ENCODE results near the gene EFNA1.
A peak's percentile ranks its signal among the peaks of the same experiment; 100 is the strongest.
"Not testable (repeated sequence)": the region's sequence is repeated elsewhere in the genome, so short reads cannot be mapped to it uniquely, and the experiment has no call there.

The EFNA1 gene

DNA sequence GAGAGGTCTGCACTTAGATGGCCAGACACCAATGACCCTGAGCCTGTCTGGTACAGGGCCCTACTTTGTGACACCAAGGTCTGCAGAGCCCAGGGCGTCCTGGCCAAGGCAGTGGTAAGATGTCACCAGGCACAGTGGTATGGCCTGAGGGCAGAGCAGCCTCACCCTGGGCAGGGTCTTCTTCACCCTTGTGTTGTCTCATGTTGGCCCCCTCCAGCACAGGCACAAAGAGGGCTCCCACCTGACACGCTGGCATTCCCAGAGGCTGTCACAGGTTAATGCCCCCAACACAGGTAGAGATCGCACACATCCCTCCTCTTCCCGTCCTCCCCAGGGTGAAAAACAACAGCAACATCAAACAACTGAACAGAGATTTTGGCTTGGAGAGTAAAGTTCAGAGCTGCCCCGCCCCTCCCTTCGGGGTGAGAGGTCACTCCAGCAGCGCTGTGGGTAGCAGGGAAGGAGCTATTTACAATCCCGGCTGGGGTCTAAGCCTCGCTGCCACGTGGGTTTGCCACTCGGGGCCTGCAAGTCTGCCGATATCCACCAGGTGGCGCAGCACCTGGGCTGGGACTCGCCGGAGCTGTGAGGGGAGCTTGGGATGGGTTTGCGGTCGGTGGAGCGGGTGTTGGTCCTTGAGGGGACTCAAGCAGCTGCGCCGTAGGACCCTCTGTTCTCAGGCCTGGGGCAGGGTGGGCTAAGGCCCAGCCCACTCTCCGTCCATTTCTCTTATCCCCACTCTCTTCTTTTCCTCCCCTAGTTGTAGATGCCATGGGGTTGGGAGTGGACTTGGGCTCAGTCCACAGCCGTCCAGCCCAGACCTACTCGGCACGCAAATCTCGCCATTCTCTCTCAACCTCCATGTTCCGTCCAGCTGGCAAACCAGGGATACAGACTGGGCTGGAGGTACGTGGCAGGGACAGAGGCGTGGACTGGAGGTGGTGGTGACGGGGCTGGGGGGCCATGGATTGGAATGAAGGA is 36.3 kb upstream of the EFNA1 start:
- DNase-seq (ENCODE audit: low read depth, low spot score): peak; percentile 64
- H3K4me3 ChIP-seq (ENCODE audit: low read length): peak overlapping the region; percentile 2; the same call in 1 of the 2 replicates

DNA sequence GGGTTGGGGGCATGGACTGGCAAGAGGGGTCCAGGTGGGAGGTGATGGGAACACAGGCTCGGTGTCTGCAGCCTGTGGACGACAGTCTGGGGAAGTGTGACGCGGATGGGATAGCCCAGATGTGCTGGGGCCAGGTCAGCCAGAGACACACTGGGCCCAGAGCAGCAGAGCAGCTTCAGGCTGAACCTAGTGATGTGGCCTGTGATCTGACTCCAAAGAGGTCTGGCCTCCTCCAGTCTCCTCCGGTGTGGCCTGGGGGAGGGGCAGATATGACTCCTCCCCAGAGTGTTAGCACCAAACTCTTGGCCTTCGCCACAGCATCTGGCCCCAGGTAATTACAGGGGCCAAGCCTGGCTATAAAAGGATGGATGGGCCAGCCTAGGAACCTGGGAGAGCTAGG is 35.5 kb upstream of the EFNA1 start:
- DNase-seq (ENCODE audit: low read depth, low spot score): no peak
- no peak overlapping the region for H3K4me3 ChIP-seq (ENCODE audit: low read length)

DNA sequence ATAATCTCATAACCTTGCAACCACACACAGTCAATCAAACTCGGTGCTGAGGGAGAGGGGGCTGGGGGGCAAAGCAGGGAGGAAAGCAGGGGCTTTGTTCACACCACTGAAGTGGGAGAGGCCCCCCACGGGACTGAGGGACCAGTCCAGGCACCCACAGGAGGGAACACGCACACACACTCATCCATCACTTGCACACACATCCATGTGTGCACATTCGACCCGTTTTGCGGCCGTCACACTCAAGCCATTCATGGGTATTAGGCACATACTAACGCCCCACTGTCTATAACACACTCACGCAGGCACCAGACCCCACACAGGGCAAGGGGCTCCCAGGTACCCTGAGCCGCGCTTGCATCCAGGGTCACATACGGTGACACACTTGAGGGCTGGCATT is 35.0 kb upstream of the EFNA1 start:
- DNase-seq (ENCODE audit: low read depth, low spot score): no peak
- no peak overlapping the region for H3K4me3 ChIP-seq (ENCODE audit: low read length)

DNA sequence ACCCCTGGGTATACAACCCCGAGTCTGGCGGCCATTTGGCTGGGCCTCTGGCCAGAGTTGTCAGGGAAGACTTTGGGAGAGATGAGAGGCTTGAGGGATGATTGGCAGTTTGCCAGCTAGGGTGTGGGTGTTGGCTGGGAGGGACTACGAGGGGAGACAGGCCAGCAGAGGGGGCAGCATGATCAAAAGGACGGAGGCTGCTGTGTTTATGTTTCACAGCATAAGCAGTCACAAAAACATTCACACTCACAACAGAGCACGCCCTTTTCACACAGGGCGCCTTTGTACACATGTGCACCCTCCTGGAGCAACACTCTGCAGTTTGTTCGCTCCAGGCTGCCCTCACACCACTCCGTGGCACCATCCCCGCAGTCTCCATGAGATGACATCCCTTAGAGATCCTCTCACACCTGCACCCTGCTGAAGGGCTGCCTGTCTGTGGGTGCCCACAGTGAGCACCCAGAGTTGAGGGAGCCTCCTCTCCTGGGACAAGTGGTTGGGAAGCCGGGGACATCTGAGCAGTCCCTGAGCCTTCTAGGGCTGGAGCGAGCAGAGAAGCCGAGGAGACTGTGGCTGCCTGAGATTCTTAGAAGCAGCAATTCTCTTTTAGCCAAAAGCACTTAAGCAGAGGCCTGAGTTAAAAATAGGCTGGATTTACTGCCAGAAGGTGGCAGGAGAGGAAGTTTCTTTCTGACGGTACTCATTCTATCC is 33.6 kb upstream of the EFNA1 start:
- H3K4me3 ChIP-seq (ENCODE audit: low read length): no peak overlapping the region
- no peak for DNase-seq (ENCODE audit: low read depth, low spot score)

DNA sequence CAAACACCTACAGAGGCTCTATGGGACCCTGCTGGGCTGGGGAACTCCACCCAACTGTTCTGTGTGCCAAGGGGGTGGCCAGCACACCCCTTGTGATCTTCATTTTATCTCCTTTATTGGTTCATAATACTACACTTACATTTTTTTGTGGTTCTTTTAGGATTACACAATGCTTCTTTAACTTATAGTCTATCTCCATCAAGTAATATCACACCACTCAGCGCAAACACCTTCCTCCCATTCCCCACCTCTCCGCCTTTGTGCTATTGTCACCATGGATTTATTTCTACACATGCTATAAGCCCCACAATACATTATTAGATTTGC is 33.1 kb upstream of the EFNA1 start:
- no peak for DNase-seq (ENCODE audit: low read depth, low spot score)
- no peak overlapping the region for H3K4me3 ChIP-seq (ENCODE audit: low read length)

DNA sequence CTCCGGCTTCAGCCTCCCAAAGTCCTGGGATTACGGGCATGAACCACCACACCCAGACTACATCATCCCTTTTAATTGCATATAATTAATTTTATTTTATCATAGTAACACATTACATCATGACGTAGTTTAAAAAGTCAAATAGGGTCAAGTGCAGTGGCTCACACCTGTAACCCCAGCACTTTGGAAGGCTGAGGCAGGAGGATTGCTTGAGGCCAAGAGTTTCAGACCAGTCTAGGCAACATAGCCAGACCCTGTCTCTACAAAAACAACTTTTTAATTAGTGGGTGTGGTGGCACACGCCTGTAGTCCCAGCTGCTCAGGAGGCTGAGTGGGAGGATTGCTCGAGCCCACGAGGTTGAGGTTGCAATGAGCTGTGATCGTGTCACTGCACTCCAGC is 28.3 kb upstream of the EFNA1 start:
- no peak for DNase-seq (ENCODE audit: low read depth, low spot score)
- H3K4me3 ChIP-seq (ENCODE audit: low read length): no peak overlapping the region

DNA sequence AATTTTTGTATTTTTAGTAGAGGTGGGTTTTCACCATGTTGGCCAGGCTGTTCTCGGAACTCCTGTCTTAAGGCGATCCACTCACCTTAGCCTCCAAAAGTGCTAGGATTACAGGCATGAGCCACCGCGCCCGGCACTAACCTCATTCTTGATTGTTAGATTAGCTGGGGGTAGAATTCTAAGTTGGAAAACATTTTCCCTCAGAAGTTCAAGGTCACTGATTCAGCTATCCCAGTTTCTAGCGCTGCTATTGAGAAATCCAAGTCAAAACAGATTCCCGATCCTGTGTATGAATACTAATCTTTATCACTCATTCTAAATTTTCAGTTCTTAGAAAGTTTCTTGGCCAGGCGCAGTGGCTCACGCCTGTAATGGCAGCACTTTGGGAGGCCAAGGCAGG is 24.4 kb upstream of the EFNA1 start:
- no peak for DNase-seq (ENCODE audit: low read depth, low spot score)
- no peak overlapping the region for H3K4me3 ChIP-seq (ENCODE audit: low read length)

DNA sequence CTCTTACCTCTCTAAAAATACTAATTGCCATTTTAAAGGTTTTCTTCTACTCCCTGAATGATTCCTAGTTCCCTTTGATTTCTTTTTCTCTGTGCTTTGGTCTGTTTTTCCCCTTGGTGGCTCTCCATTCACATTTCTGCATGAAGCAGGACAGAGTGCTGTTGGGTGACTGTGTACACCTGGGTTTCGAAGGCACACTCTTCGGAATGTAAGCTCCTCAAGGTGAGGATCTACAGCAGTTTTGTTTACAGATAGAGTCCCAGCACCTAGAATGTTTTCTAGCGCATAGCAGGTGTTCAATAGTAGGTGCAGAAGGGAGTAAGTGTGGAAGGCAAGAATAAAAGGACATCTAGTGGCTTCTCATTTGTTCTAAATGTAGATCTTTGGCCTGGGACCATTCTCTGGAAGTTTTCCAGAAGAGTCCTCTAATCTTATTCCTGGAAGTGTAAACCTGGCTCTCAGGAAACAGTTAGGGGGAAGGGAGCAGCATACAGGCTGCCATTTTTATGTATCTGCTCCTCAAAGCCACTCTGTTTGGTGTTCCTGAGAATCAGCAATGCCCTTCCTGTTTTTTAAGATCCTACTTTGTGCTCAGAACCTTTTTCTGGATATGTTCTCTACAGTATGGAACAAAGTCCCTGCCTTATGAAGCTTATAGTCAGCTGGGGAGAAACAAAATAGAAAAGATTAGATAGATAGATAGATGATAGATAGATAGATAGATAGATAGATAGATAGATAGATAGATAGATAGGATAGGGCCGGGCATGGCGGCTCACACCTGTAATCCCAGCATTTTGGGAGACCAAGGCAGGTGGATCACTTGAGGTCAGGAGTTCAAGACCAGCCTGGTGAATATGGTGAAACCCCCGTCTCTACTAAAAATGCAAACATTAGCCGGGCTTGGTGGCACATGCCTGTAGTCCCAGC is 22.8 kb upstream of the EFNA1 start:
- H3K4me3 ChIP-seq (ENCODE audit: low read length): no peak overlapping the region
- no peak for DNase-seq (ENCODE audit: low read depth, low spot score)

DNA sequence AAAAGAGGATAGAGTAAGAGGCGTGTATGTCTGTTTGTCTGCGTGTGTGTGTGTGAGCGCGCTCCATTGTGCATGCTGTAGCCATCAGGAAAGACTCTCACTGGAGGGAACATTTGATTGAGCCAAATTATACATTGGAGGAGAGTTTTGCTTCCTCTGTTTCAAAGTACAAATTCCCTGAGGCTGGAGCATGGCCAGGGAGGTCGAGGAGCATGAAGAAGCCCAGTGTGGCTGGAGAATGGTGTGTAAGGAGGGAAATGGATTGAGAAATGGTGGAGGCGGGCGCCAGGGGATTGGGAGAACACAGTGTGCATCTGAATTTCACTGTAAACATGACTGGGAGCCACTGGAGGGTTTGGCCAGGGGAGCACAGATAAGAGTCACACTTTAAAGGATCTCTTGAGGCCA is 22.1 kb upstream of the EFNA1 start:
- no peak overlapping the region for H3K4me3 ChIP-seq (ENCODE audit: low read length)
- no peak for DNase-seq (ENCODE audit: low read depth, low spot score)

DNA sequence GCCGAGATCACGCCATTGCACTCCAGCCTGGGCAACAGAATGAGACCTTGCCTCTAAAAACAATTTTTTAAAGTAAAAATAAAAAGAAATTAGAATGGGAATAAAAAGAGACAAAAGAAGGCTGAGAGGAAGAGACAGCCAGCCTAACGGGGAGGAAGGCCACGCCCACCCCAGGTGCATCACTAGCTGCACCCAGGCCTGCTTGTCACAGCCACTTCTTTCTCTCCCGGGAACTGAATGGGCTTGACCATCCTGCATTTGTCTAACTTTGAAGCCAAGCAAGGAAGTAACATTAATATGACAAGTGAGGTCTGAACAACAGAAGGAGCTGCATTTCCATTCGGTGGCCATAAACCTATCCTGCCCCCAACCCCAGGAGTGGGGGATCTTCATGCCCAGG is 20.8 kb upstream of the EFNA1 start:
- no peak overlapping the region for H3K4me3 ChIP-seq (ENCODE audit: low read length)
- no peak for DNase-seq (ENCODE audit: low read depth, low spot score)

DNA sequence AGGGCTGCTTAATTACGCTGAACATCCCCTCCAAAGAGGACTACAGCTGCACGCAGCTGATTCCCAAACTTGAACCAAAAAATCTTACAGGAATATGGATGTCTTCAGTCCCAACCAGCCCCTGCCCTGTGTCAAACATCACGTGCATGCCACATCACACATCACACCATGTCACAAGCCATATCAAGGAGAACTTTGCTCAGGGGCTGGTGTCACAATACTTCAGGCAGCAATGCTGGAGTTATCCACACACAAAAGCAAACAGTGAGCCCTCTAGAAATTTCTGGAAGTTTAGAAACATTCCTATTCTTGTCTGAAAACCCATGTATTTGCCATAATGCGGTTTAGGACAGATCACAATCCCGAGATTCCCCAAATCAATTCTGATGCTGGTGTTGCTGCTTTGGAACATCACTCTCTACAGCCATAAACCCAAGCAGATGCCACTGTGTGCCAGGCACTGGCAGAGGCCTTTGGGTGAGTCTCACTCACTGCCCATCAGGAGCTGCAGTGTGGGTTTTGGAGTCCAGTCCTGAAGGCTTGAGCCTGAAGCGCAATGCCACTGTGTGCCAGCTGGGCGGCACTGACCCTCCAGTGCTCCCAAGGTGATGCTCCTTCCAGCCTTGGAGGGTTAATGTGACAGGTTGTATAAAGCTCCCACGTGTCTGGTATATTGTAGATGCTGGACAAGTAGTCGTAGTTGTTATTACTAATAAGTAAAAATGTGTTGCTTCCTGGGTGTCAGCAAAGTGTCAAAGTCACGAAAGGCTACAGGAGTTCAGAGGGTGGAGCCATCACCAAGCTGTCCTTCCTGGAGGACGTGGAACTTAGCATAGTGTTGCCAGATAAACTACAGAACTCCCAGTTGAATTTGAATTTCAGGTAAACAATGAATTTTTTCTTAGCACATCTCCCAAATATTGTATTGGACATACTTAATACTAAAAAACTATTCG is 20.1 kb upstream of the EFNA1 start:
- H3K4me3 ChIP-seq (ENCODE audit: low read length): no peak overlapping the region
- no peak for DNase-seq (ENCODE audit: low read depth, low spot score)

DNA sequence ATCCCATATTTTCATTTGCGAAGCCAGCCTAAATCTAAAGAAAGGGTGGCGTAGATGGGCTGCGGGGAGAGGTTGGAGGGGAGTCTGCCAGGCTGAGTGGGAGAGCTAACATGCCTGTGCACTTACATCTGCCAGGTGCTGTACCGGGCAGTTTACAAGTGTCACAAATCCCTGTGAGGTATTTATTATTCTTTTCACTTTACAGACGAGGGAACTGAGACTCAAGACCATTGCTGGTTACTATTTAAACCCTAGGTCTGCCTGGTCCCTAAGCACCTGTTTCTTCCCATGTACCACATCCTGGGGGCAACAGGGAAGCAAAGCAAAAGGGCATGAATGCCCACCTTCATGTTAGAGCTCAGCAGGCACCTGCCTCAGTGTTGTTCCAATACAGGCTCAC is 19.4 kb upstream of the EFNA1 start:
- DNase-seq (ENCODE audit: low read depth, low spot score): no peak
- H3K4me3 ChIP-seq (ENCODE audit: low read length): no peak overlapping the region

DNA sequence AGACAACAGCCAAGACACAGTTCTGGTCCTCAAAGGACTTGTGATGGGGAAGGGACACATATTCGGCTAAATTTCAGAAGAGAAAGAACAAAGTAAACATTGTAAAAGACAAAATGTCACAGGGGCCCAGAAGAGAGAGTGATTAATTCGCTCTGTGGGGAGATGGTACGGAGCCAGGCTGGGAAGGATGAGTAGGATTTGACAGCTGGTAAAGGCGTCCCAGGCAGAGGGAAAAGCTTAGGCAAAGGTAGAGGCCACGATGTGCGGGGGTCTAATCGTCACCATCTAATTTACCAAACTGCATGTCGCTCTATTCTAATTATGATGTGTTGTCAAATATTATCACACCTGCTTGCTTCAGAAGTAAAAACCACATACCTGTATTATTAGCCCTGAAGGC is 17.3 kb upstream of the EFNA1 start:
- no peak for DNase-seq (ENCODE audit: low read depth, low spot score)

DNA sequence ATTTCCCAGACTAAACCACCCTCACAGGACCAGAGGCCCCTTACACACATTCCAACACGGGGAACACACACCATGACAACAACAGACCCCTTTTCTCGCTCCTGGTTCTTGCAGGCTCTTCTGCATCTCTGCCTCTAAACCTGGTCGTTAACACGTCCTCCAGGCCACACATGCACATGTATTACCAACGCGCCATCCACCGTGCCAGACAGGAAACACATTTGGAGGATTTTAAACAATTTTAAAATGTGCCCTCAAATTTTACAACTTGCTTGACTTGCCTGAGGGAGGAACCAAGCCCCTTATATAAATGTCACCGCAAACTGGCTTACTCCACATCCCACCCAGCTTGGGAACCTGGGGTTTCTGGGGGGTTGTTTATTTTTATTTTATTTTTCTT is 16.9 kb upstream of the EFNA1 start:
- DNase-seq (ENCODE audit: low read depth, low spot score): no peak
- no peak overlapping the region for H3K4me3 ChIP-seq (ENCODE audit: low read length)

More for the DNA sequence above, 17.3 kb upstream of the EFNA1 start:
- H3K4me3 ChIP-seq (ENCODE audit: low read length): no peak overlapping the region

DNA sequence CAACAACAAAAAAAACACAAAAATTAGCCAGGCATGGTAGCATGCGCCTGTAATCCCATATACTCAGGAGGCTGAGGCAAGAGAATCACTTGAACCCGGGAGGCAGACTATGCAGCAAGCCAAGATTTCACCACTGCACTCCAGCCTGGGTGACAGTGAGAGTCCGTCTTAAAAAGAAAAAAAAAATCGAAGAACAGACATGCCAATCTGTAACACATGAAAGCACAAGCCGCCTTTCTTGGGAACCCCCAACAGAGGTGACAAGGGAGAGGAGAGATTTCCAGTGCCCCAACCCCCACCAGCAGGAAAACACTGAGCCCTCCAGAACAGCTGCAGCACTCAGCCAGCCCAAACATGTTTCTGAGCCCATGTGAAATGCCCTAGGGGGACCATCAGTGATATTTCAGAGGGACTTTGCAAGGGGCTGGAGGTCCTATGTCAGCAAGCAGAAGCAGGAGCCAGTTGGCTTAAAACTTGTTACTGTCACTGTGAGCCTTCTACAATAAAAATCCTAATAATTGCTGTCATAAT is 14.2 kb upstream of the EFNA1 start:
- no peak overlapping the region for H3K4me3 ChIP-seq (ENCODE audit: low read length)
- DNase-seq (ENCODE audit: low read depth, low spot score): no peak

DNA sequence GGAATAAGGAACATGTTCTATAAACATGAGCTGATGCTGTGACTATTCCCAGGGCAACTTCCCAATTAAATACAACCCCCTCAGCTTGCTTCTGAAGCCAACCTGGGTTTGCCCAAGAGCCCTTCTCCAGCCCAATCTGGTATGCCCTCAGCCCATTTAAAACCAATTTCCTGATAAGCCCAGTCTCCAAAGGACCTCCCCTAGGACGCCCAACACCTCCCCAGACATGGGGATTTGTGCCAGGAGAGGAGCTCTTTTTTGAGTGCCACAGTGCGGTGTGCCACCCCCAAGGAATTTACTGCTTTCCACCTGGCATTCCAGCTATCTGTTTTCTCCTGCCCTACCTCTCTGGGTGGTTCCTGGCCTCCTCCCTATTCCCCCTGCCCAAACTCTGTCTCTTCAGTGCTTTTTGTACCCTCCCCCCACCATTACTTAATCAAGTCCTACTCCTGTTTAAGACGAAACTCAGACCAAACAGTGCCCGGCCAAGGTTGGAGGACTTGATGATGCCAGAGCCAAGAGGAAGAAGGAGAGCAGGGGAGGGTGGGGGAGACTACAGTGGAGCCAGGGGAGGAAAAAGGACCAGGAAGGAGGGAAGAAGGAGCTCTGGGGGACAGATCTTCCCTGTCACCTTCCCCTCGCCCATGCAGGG is 11.4 kb upstream of the EFNA1 start:
- no peak for DNase-seq (ENCODE audit: low read depth, low spot score)
- H3K4me3 ChIP-seq (ENCODE audit: low read length): no peak overlapping the region

DNA sequence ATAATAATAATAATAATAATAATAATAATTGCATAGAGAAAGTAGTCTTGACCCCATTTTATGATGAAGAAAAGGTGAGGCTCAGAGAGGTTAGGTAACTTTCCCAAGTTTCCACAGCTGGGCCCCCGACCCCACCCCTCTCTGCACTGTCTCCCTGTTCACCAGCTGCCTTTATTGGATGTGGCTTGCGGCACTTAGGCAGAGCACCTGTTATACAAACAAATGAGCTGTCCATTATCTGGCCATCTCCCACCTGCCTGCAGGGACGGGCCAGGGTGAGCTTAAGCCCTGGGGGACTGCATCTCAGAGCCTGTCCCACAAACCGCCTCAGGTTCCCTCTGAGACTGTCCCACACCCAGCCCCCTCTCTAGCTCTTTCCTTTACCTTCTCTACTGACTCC is 10.1 kb upstream of the EFNA1 start:
- H3K4me3 ChIP-seq (ENCODE audit: low read length): no peak overlapping the region
- no peak for DNase-seq (ENCODE audit: low read depth, low spot score)

DNA sequence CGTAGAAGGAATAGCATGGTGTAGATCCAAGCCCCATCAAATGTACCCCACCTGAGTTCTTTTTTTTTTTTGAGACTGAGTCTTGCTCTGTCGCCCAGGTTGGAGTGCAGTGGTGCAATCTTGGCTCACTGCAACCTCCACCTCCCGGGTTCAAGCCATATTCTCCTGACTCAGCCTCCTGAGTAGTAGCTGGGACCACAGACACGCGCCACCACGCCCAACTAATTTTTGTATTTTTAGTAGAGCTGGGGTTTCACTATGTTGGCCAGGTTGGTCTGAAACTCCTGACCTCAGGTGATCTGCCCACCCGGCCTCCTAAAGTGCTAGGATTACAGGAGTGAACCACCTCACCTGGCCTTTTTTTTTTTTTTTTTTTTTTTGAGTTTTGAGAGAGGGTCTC is 9.6 kb upstream of the EFNA1 start:
- not testable (repeated sequence) for DNase-seq (ENCODE audit: low read depth, low spot score); H3K4me3 ChIP-seq (ENCODE audit: low read length)
